Uterus (tissue), 2 donors: Measurements from ENCODE around the gene WHAMM.

Source experiments
- POLR2A ChIP-seq, 2 donors: fragments of 450-650 bp; IDR thresholded peaks; one replicate each; pipeline ENCODE4 v1.6.1; 2016; ENCODE audit warnings: antibody characterized with exemption in 2 of 2, mild to moderate bottlenecking in 1 of 2, moderate library complexity in 1 of 2
- TF ChIP-seq, protein P1 (sequence below), 4 experiments: fragments of 200-600 bp in 2 of 4; fragments of 450-650 bp in 2 of 4; sonication (generic) in 2 of 4; IDR thresholded peaks; one replicate each; pipeline ENCODE4 v1.5.1; 2016 to 2019; ENCODE audit warnings: antibody characterized with exemption in 4 of 4, mild to moderate bottlenecking in 2 of 4, moderate library complexity in 1 of 4

DNA sequence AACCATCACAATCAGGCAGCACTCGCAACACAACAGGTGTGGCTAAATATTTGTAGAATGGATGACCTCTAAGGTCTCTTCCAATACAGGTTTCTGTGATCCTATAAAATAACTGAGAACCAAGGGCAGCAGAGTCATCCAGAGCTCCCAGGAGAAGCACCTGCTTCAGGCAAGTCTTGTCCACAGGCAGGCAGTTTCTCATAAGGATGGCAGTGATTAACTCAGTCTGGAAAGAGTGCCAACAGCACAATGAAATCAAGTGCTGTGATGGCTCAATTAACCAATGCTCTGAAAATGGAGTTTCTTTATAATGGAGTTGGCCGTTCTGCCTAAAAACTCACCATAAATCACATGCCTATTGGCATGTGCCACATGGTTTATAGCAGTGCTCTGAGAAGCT, 72.3 kb downstream of the WHAMM start:
- TF ChIP-seq, protein P1, sequence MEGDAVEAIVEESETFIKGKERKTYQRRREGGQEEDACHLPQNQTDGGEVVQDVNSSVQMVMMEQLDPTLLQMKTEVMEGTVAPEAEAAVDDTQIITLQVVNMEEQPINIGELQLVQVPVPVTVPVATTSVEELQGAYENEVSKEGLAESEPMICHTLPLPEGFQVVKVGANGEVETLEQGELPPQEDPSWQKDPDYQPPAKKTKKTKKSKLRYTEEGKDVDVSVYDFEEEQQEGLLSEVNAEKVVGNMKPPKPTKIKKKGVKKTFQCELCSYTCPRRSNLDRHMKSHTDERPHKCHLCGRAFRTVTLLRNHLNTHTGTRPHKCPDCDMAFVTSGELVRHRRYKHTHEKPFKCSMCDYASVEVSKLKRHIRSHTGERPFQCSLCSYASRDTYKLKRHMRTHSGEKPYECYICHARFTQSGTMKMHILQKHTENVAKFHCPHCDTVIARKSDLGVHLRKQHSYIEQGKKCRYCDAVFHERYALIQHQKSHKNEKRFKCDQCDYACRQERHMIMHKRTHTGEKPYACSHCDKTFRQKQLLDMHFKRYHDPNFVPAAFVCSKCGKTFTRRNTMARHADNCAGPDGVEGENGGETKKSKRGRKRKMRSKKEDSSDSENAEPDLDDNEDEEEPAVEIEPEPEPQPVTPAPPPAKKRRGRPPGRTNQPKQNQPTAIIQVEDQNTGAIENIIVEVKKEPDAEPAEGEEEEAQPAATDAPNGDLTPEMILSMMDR (IDR thresholded peaks at IDR 0.05), result no peak
- no peak for TF ChIP-seq POLR2A (IDR thresholded peaks at IDR 0.05)
